SK-N-SH (cell line): ENCODE measurements around the gene SHKBP1. TPM values are rescaled to one million over a fixed set of nuclear protein-coding genes. Genes with fewer than 3 reads are reported as not detected.

Experiments used
- CTCF ChIA-PET: fragments of 300-600, 350-600 bp; formaldehyde crosslinking; extraction: SDS; loops from one replicate; lab custom pipeline; 2021; lab: Yijun Ruan, JAX
- POLR2A ChIA-PET: fragments of 350-600 bp; sonication (Branson Sonifier 250); formaldehyde crosslinking; extraction: SDS; loops from one replicate; lab custom pipeline; 2020; ENCODE audit warnings: antibody characterized with exemption, inconsistent platforms; lab: Yijun Ruan, JAX
- DNase-seq: peaks from one replicate; pipeline ENCODE4 v3.0.0; 2012
- H2AFZ ChIP-seq: fragments of 200-600 bp; sonication (generic); 2 replicates; pipeline ENCODE4 v1.8.1; 2016; ENCODE audit warnings: antibody characterized with exemption, mild to moderate bottlenecking, low read depth
- H3F3A ChIP-seq: fragments of 200-600 bp; sonication (generic); replicated peaks from 2 replicates; pipeline ENCODE3; 2016; ENCODE audit warnings: antibody characterized with exemption, mild to moderate bottlenecking; ENCODE audit not compliant: insufficient read depth
- H3K27ac ChIP-seq, 2 experiments: fragments of 200-500 bp in 1 of 2; fragments of 200-600 bp in 1 of 2; sonication (Bioruptor generic) in 1 of 2; sonication (generic), shearing (Covaris generic) in 1 of 2; 2 replicates each; pipeline versions ENCODE4 v1.5.1 to v1.6.1; 2014 to 2016; ENCODE audit warnings: low read depth in 2 of 2, inconsistent platforms in 1 of 2, low read length in 1 of 2, mild to moderate bottlenecking in 1 of 2, mixed read lengths in 1 of 2
- H3K27me3 ChIP-seq: fragments of 200-600 bp; sonication (generic), shearing (Covaris generic); 2 replicates; pipeline ENCODE4 v1.6.1; 2016; ENCODE audit warnings: mixed run types; ENCODE audit not compliant: insufficient read depth
- H3K36me3 ChIP-seq, 2 experiments: fragments of 200-500 bp in 1 of 2; fragments of 200-600 bp in 1 of 2; sonication (Bioruptor generic) in 1 of 2; sonication (generic) in 1 of 2; replicated peaks in 1 of 2; 2 replicates each; pipeline versions ENCODE3 to v1.5.1; 2014 to 2016; ENCODE audit warnings: low read length in 1 of 2, mild to moderate bottlenecking in 1 of 2; ENCODE audit not compliant: insufficient read depth in 2 of 2, control insufficient read depth in 1 of 2
- H3K4me1 ChIP-seq, 2 experiments: fragments of 200-500 bp in 1 of 2; fragments of 200-600 bp in 1 of 2; sonication (Bioruptor generic) in 1 of 2; sonication (generic), shearing (Covaris generic) in 1 of 2; 2 replicates each; pipeline versions ENCODE4 v1.5.1 to v1.6.1; 2014 to 2016; ENCODE audit warnings: low read depth in 1 of 2, low read length in 1 of 2, mixed run types in 1 of 2; ENCODE audit not compliant: insufficient read depth in 2 of 2, control insufficient read depth in 1 of 2
- H3K4me2 ChIP-seq: fragments of 200-600 bp; sonication (generic), shearing (Covaris generic); 2 replicates; pipeline ENCODE4 v1.6.1; 2017; ENCODE audit warnings: mixed run types
- H3K4me3 ChIP-seq, 2 experiments: fragments of 200-500 bp in 1 of 2; fragments of 200-600 bp in 1 of 2; sonication (Bioruptor generic) in 1 of 2; sonication (generic), shearing (Covaris generic) in 1 of 2; 2 replicates each; pipeline versions ENCODE4 v1.5.1 to v1.8.1; 2014 to 2016; ENCODE audit warnings: low read depth in 2 of 2, inconsistent platforms in 1 of 2, low read length in 1 of 2, mild to moderate bottlenecking in 1 of 2, mixed read lengths in 1 of 2, moderate library complexity in 1 of 2
- H3K79me2 ChIP-seq: fragments of 200-600 bp; sonication (generic); 2 replicates; pipeline ENCODE4 v1.8.1; 2017; ENCODE audit warnings: mild to moderate bottlenecking; ENCODE audit not compliant: insufficient read depth
- H3K9ac ChIP-seq: fragments of 200-600 bp; sonication (generic); 2 replicates; pipeline ENCODE4 v1.6.1; 2017; ENCODE audit warnings: mixed run types
- H3K9me2 ChIP-seq: fragments of 200-600 bp; sonication (generic); 2 replicates; pipeline ENCODE4 v1.6.1; 2017; ENCODE audit warnings: mixed run types
- H3K9me3 ChIP-seq: fragments of 200-600 bp; sonication (generic); 2 replicates; pipeline ENCODE4 v1.6.1; 2017; ENCODE audit warnings: mixed run types, mild to moderate bottlenecking, moderate library complexity
- H4K20me1 ChIP-seq: fragments of 200-600 bp; sonication (generic); 2 replicates; pipeline ENCODE4 v1.6.1; 2017; ENCODE audit warnings: mild to moderate bottlenecking, mixed run types; ENCODE audit not compliant: insufficient read depth
- ELF1 ChIP-seq: IDR thresholded peaks from 2 replicates; pipeline ENCODE4 v1.4.0; 2012
- EP300 ChIP-seq, 2 experiments: IDR thresholded peaks; 2 replicates each; pipeline versions ENCODE4 v1.4.0 to v1.6.1; 2012; ENCODE audit warnings: borderline replicate concordance in 1 of 2, low read depth in 1 of 2, low read length in 1 of 2
- GATA2 ChIP-seq: sonication (generic); formaldehyde crosslinking; IDR thresholded peaks from 2 replicates; pipeline ENCODE4 v1.5.0; 2020; ENCODE audit warnings: mild to moderate bottlenecking, missing genetic modification reagents
- JUND ChIP-seq: IDR thresholded peaks from 2 replicates; pipeline ENCODE4 v1.4.0; 2012
- MEF2A ChIP-seq: IDR thresholded peaks from 2 replicates; pipeline ENCODE4 v1.4.0; 2012; ENCODE audit warnings: low read depth, borderline replicate concordance
- NRF1 ChIP-seq: IDR thresholded peaks from 2 replicates; pipeline ENCODE4 v1.6.1; 2012; ENCODE audit warnings: low read depth, mild to moderate bottlenecking, low read length
- POLR2AphosphoS5 ChIP-seq: IDR thresholded peaks from 2 replicates; pipeline ENCODE4 v1.6.1; 2012; ENCODE audit warnings: low read depth, low read length
- RCOR1 ChIP-seq: fragments of 150-350 bp; IDR thresholded peaks from 2 replicates; pipeline ENCODE4 v1.6.1; 2017; ENCODE audit warnings: antibody characterized with exemption, low read length
- RFX5 ChIP-seq: IDR thresholded peaks from 2 replicates; pipeline ENCODE4 v1.6.1; 2012; ENCODE audit warnings: mild to moderate bottlenecking, improper control_type of control experiment, low read length
- RXRA ChIP-seq: IDR thresholded peaks from 2 replicates; pipeline ENCODE4 v1.4.0; 2012; ENCODE audit warnings: low read depth, mild to moderate bottlenecking, borderline replicate concordance
- SIN3A ChIP-seq: IDR thresholded peaks from 2 replicates; pipeline ENCODE4 v1.6.1; 2012; ENCODE audit warnings: low read depth, mild to moderate bottlenecking, low read length, moderate library complexity, borderline replicate concordance
- SMC3 ChIP-seq: IDR thresholded peaks from 2 replicates; pipeline ENCODE4 v1.6.1; 2012; ENCODE audit warnings: low read depth, low read length, improper control_type of control experiment
- TAF1 ChIP-seq: IDR thresholded peaks from 2 replicates; pipeline ENCODE4 v1.6.1; 2012; ENCODE audit warnings: low read depth, mild to moderate bottlenecking, low read length, moderate library complexity, borderline replicate concordance
- TEAD4 ChIP-seq: IDR thresholded peaks from 2 replicates; pipeline ENCODE4 v1.4.0; 2012; ENCODE audit warnings: mild to moderate bottlenecking, borderline replicate concordance; ENCODE audit not compliant: insufficient read depth
- YY1 ChIP-seq: IDR thresholded peaks from 2 replicates; pipeline ENCODE4 v1.4.0; 2012; ENCODE audit warnings: low read depth, mild to moderate bottlenecking
- WGBS: methylation state at CpG from one replicate; pipeline ENCODE4 v1.1.6; 2017; ENCODE audit warnings: low lambda C conversion rate; 5-methylcytosine and 5-hydroxymethylcytosine counted together
- polyA plus RNA-seq, 3 experiments: library from polyadenylated mRNA; depleted of rRNA; stranded (reverse); fragments of >200 nt; gene quantifications; 2 replicates each; pipeline ENCODE4 v1.2.3, GENCODE V29; 2012
- TF ChIP-seq, protein P1 (sequence below): fragments of 150-350 bp; IDR thresholded peaks from 2 replicates; pipeline ENCODE4 v1.6.1; 2017; ENCODE audit warnings: antibody characterized with exemption, low read length, low read depth, borderline replicate concordance
- TF ChIP-seq, protein P2 (sequence below): IDR thresholded peaks from 2 replicates; pipeline ENCODE4 v1.4.0; 2012; ENCODE audit warnings: low read depth, borderline replicate concordance

SHKBP1 gene
- polyA plus RNA-seq, 1 of the 3 experiments (the other 2 are of a cell fraction), result 62.7 TPM

DNA sequence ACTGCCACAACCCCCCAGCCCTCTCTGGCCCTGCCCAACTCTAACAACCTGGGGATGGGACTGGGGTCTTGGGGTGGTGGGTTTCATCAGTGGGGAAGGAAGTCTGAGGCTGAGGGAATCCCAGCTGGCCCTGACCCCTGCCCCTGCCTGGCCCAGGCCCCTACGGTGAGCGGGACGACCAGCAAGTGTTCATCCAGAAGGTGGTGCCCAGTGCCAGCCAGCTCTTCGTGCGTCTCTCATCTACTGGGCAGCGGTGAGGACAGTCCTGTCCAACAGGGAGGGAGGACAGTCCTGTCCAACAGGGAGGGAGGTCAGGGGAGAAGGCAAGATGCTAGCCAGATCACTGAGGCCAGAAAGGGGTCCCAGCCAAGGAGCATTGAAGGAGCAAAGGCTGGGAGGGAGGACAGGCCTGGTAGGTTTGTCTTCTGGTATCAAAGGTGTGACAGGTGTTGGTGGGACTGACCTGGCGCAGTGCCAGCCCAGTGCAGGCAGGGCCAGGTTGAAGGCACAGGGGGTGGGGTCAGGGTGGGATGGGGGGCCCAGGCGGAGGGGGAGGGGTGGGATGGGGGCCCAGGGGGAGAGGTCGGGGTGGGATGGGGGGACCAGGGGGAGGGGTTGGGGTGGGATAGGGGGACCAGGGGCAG, 12.4 kb downstream of the SHKBP1 start:
- POLR2A ChIA-PET, result no interaction called here
- CTCF ChIA-PET, result interaction anchor here (0.6 to 3.1 kb wide), 3 partner anchors 9 to 48 kb away, joined by 3 to 13 read pairs (median 5); no protein-coding TSS in a partner anchor
- no peak overlapping the region for H3K4me2 ChIP-seq

GRCh38 chr19:40589591-40590429, 13.1 kb downstream of the SHKBP1 start:
- CTCF ChIA-PET, result interaction anchor here (0.6 to 3.1 kb wide), 3 partner anchors 45 to 49 kb away, joined by 3 to 13 read pairs (median 3); no protein-coding TSS in a partner anchor
- no peaks in the 10 kb centered on the region for H3K9me3 ChIP-seq
- POLR2A ChIA-PET, result no interaction called here
- no peak overlapping the region for H3K27ac ChIP-seq
- 98% methylated on average over 21 of the region's 26 CpGs for WGBS
- H3K4me2 ChIP-seq, result no peak overlapping the region
- no peak for DNase-seq
- no peaks in the 10 kb centered on the region for H4K20me1 ChIP-seq
- H3K36me3 ChIP-seq, result peaks cover 0 to 10% of the 10 kb centered on the region in 2 experiments
- no peaks in the 10 kb centered on the region for H3K79me2 ChIP-seq
- no peak overlapping the region for H2AFZ ChIP-seq
- H3K4me3 ChIP-seq, result no peak overlapping the region
- H3K9ac ChIP-seq, result no peak overlapping the region
- H3F3A ChIP-seq, result peaks cover 9% of the 10 kb centered on the region
- no peak for TF ChIP-seq MEF2A
- TF ChIP-seq, all 33 proteins: peak for 0
- no peaks in the 10 kb centered on the region; a peak in 1 of 4 replicates for H3K4me1 ChIP-seq
- no peaks in the 10 kb centered on the region for H3K9me2 ChIP-seq
- H3K27me3 ChIP-seq, result no peaks in the 10 kb centered on the region

More for the DNA sequence above, 12.4 kb downstream of the SHKBP1 start:
- WGBS, result 82% methylated on average over 6 of the region's 9 CpGs
- TF ChIP-seq TEAD4 (no peak), EP300 (IDR thresholded peaks at IDR 0.05; ENCODE audit: borderline replicate concordance in 1 of 2, low read depth in 1 of 2, low read length in 1 of 2) (no peak), RCOR1 (no peak), POLR2AphosphoS5 (no peak), SIN3A (no peak), GATA2 (CRISPR knock-in tag) (no peak), RFX5 (no peak), SMC3 (no peak), YY1 (no peak), TAF1 (no peak), NRF1 (no peak), RXRA (no peak), ELF1 (no peak), JUND (no peak)
- TF ChIP-seq, protein P1, sequence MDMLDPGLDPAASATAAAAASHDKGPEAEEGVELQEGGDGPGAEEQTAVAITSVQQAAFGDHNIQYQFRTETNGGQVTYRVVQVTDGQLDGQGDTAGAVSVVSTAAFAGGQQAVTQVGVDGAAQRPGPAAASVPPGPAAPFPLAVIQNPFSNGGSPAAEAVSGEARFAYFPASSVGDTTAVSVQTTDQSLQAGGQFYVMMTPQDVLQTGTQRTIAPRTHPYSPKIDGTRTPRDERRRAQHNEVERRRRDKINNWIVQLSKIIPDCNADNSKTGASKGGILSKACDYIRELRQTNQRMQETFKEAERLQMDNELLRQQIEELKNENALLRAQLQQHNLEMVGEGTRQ, result no peak
- TF ChIP-seq, protein P2, sequence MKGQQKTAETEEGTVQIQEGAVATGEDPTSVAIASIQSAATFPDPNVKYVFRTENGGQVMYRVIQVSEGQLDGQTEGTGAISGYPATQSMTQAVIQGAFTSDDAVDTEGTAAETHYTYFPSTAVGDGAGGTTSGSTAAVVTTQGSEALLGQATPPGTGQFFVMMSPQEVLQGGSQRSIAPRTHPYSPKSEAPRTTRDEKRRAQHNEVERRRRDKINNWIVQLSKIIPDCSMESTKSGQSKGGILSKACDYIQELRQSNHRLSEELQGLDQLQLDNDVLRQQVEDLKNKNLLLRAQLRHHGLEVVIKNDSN, result no peak
- no peak overlapping the region for H3K4me3 ChIP-seq
- H3F3A ChIP-seq, result peaks cover 9% of the 10 kb centered on the region
- no peak overlapping the region for H3K27ac ChIP-seq
- H3K9me3 ChIP-seq, result no peaks in the 10 kb centered on the region
- H3K4me1 ChIP-seq, result no peaks in the 10 kb centered on the region
- no peaks in the 10 kb centered on the region for H3K9me2 ChIP-seq
- DNase-seq, result no peak
- H3K9ac ChIP-seq, result no peak overlapping the region
- H2AFZ ChIP-seq, result no peak overlapping the region
- no peaks in the 10 kb centered on the region for H4K20me1 ChIP-seq
- no peaks in the 10 kb centered on the region for H3K79me2 ChIP-seq
- peaks cover 0 to 10% of the 10 kb centered on the region in 2 experiments for H3K36me3 ChIP-seq
- no peaks in the 10 kb centered on the region for H3K27me3 ChIP-seq
